GM21526 (cell line): ENCODE data around the gene HMGXB4.
A peak's percentile ranks its signal among the peaks of the same experiment; 100 is the strongest.
"Not testable (repeated sequence)": the region's sequence is repeated elsewhere in the genome, so short reads cannot be mapped to it uniquely, and the experiment has no call there.

Experiments
- ATAC-seq: cut with Tn5 transposase; IDR thresholded peaks from one replicate; pipeline ENCODE4 v1.9.1; 2021; ENCODE audit warnings: moderate library complexity; ENCODE audit not compliant: unreplicated experiment, low FRiP score

HMGXB4 gene, protein sequence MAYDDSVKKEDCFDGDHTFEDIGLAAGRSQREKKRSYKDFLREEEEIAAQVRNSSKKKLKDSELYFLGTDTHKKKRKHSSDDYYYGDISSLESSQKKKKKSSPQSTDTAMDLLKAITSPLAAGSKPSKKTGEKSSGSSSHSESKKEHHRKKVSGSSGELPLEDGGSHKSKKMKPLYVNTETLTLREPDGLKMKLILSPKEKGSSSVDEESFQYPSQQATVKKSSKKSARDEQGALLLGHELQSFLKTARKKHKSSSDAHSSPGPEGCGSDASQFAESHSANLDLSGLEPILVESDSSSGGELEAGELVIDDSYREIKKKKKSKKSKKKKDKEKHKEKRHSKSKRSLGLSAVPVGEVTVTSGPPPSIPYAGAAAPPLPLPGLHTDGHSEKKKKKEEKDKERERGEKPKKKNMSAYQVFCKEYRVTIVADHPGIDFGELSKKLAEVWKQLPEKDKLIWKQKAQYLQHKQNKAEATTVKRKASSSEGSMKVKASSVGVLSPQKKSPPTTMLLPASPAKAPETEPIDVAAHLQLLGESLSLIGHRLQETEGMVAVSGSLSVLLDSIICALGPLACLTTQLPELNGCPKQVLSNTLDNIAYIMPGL

DNA sequence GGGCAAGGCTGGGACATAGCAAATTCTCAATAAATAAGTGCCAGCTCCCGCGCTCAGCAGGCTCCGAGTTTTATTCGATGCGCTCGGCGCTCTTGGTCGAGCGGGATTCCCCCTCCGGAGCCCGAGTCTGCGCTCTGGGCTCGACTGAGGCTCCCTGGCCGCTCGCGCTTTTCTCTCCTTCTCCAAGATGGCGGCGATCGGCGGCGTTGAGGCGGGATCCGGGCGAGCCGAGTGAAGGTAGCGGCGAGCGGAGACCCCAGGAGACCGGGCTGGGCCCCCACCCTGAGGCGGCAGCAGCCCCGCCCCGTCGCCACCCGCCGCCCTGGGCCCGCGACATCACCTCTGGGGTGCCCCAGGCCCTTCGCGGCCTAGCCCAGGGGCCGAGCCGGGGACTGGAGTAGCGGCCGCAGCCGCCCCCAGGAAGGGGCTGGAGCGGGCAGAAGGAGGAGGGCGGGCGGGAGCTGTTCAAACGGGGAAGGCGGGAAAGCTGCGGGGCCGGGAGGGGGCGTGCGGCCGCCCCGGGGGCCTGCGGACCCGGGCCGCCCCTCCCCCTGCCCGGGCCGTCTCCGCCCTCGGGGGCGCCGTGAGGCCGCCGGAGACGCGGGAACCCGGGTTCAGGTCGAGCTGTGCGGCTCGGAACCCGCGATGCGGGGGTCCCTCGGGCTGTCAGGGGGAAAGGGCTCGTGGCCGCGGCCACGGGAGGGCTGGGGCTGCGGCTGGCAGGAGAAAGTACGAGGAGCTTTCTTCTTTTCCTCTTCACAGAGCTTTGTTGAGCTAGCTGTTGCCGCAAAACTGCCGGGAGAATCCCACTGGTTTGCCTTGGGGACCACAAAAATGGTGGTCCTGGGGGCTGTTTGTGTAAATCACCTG, at the start of gene HMGXB4:
HMGXB4 (plus strand) TSS at position 173 of the 870 bp plus-strand sequence. CDS start 4,898 bp downstream, outside the sequence.
- ATAC-seq, result peak; percentile 81

DNA sequence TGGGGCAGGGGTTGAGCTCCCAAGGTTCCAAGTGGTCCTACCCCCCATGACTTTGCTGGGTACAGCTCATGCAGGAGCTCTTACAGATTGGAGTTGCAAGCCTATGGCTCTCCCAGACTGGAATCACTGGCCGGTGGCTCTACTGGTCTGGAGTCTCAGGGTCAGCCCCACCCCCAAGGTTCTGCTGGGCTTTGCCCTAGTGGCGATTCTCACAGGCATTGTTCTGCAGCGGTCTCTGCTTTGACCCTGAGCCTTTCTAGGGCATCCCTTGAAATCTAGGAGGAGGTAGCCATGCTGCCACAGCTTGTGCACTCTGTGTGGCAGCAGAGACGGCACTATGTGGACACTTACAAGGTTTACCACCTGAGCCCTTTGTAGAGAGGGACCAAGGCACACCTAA, 49.3 kb upstream of the HMGXB4 start:
- ATAC-seq, result no peak

DNA sequence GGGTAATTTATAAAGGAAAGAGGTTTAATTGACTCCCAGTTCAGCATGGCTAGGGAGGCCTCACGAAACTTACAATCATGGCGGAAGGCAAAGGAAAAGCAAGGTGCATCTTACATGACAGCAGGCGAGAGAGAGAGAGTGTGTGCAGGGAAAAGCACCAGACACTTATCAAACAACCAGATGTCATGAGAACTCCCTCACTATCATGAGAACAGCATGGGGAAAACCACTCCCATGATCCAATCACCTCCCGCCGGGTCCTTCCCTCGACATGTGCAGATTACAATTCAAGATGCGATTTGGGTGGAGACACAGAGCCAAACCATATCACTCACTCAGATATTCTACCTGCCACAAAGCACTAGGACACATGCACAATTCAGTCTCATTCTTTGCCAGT, 48.1 kb upstream of the HMGXB4 start:
- ATAC-seq, result no peak

DNA sequence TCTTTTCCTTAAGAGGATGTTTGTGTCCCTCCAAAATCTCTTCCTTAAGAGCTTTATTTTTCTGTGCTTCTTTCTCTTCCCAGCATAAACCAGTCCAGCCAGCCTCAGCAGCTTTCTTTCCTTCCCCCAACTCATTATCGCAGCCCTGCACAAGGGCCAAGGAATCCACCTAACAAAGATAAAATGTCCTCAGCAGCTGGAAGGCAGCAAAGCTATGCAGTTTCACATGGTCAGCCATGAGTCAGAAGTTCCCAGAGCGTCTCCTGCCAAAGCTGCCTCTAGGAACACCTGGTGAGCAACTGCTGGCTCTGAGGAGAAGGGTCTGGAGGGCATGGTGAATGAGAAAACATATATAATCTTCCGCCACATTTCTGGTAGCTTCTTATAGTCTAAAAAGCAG, 45.3 kb upstream of the HMGXB4 start:
- ATAC-seq, result no peak

DNA sequence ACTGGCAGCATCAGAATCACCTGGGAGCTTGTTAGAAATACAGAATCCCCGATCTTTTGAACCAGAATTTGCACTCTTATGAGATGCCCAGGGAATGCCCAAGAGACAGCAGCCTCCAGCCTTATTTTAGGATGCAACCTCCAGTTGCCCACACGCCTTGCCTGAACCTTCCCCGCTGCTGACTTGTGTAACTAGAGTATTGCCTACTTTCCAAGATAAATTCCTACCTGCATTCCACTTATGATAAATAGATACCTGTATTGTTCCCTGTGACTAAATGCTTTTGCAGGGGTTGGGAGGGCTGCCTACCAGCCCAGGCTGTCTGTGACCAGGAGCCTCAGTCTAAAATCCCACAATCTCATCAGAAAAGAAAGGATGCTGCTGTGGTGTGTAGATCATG, 44.3 kb upstream of the HMGXB4 start:
- no peak for ATAC-seq

DNA sequence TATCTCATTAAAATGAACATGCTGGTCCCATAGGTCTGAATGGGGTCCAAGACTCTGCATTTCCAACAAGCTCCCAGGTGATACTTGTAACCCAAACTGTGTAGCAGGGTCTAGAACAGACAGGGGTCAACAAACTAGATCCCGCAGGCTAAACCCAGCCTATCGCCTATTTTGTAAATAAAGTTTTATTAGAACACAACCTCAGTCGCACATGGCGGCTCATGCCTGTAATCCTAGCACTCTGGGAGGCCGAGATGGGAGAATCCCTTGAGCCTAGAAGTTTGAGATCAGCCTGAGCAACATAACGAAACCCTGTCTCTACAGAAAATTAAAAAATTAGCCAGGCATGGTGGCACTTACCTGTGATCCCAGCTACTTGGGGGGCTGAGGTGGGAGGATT, 42.3 kb upstream of the HMGXB4 start:
- no peak for ATAC-seq

DNA sequence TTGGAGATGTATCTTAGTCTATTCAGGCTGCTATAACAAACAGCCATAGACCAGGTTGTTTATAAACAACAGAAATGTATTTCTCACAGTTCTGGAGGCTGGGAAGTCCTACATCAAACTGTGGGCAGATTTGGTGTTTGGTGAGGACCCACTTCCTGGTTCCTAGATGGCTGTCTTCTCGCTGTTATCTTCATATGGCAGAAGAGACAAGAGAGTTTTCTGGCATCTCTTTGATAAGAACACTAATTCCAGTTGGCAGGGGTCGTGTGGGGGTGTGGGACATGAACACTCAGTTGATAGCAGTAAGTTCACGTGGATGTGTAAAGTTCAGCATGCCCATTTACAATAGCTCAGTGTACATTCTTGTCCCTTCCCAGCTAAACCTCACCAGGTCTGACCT, 41.3 kb upstream of the HMGXB4 start:
- no peak for ATAC-seq

DNA sequence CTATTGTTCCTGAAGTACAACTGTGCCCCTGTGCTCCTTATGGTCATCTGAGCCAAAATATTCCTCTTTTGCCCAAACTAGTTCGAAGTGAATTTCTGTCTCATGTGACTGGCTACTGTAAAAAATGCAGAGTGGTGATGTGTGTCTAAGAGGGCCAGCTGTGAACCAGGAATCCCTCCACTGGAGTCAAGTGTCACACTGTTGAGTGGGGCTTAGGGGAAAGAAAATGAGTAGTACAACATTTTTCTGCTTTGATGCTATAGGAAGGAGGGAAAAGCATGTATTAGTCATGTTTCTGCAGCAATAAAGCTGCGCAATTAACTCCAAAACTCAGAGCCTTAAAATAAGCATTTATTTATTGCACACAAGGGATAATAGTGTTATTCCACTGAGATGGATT, 39.8 kb upstream of the HMGXB4 start:
- ATAC-seq, result no peak

DNA sequence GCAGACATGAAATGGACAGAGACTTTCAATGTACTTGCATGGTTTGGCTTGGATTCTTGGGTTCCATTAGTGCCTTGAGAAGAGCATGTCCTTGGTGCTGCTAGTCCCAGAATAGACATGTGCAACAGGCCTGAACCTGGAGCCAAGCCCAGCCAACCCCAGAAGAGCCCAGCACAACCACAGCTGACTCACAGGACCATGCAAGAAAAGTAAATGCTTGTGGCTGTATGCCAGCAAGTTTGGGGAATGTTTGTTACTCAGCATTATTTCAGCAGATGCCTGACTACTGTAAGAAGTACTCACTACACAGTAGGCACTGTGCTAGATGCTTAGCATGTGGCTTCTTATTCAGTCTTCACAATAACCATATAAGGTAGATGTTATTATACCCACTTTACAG, 39.2 kb upstream of the HMGXB4 start:
- ATAC-seq, result no peak

DNA sequence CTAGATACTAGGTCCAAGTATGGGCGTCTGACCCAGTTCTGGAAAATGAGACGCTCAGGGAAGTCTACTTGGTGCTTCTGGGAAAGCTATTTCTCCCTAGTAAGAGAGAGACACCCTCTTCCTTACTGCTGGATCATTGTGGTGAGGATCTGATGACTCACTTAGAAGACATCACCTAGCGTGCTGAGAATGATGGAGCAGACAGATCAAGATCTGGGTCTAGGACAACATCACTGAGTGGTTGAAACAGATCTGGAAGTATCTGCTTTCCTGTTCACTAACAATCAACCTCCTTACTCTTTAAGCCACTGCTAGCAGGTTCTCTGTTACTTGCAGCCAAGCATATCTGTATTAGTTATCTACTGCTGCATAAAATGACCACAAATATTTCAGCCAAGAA, 38.3 kb upstream of the HMGXB4 start:
- no peak for ATAC-seq

DNA sequence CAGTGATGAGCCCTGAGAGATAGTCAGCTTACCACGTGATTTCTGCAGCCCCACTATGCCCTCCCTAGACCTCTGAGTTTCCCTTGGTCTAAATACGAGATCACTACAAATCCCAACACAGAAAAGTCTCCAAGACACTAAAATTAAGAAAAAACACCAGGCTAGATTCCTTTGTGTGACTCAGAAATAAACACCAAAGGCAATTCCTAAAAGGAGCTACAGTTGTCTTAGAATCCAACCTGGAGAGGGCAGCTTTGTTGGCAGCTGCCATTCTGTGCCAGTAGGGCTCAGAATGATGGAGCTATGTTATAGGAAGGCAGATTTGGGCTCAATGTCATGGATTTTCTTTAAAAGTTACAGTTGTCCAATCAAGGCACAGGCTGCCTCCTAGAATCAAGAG, 37.1 kb upstream of the HMGXB4 start:
- no peak for ATAC-seq

DNA sequence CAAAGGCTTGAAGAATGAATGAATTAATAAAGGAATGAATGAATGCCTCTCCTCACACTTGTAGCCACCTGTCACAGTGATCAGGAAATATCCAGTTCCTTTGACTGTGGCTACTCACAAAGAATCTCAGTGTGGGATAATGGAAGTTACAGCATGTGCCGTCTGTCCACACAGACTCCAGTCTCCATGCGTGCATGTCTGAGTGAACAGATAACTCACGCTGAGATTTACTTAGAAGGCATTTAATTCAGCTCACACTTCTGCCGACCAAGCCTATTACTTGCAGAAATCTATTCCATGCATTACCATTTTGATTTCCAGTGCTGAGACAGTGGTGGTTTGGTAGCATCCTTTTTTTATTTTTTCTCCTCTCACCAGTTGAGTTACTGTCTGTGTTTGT, 32.3 kb upstream of the HMGXB4 start:
- no peak for ATAC-seq

DNA sequence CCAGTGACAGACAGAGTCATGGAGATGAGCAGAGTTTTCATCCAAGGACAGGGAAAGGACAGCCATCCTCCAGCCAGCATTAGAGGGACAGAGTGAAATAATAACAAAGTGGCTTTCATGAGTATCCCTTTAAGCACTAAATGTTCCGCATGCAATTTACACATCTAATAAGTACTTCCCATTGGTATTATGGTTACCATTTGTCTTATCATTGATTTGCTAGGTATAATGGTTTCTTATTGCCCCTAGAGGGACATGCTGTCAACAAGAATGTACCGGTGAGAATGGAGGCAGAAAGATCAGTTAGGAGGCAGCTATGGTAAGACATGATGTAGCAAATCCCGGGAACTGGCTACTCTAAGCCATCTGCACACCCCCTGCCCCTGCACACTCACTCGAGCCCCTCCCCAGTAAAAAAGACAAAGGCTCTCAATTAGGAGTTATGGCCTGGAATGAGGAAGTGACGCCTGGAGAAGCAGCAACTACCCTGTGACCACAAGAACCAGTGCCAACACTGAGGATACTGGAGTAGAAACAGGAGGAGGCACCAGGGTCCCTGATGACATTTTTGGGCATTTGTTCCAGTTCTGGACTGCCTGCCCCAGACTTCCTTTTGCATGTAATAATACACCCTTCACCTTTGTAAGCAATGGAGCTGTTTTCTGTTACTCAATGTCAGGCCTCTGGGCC, 30.2 kb upstream of the HMGXB4 start:
- no peak for ATAC-seq

DNA sequence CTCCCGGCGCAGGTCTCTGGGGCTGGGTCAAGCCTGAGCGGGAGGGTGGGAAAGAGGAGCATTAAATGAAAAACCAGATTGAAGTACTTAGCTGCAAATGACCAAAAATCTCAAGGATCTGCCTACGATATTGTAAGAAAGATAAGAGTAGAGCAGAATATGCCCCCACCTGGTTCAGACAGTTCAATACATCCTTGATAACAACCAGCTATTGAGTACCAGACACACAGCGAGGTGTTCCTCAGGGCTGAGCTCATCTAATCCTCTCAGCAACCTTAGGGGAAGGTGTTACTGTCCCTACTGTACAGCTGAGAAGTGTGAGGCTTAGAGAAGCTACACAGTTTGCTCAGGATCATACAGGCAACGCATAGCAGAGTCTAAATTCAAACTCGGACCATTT, 27.4 kb upstream of the HMGXB4 start:
- no peak for ATAC-seq

DNA sequence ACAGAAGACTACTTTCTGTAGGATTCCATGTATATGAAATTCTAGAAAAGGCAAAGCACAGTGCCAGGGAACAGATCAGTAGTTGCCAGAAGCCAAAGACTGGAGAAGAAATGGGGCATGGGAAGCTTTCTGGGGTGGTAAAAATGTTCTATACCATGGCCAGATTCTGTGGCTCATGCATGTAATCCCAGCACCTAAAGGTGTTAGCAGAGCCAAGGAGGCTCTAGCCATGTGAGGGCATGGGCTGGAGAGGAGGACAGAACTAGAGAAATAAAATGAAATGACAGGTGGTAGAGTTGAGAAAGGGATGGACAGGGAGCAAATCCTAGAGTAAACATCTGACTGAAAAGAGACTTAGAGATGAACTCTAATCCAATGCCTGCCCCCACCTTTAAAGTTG, 26.9 kb upstream of the HMGXB4 start:
- ATAC-seq, result no peak

DNA sequence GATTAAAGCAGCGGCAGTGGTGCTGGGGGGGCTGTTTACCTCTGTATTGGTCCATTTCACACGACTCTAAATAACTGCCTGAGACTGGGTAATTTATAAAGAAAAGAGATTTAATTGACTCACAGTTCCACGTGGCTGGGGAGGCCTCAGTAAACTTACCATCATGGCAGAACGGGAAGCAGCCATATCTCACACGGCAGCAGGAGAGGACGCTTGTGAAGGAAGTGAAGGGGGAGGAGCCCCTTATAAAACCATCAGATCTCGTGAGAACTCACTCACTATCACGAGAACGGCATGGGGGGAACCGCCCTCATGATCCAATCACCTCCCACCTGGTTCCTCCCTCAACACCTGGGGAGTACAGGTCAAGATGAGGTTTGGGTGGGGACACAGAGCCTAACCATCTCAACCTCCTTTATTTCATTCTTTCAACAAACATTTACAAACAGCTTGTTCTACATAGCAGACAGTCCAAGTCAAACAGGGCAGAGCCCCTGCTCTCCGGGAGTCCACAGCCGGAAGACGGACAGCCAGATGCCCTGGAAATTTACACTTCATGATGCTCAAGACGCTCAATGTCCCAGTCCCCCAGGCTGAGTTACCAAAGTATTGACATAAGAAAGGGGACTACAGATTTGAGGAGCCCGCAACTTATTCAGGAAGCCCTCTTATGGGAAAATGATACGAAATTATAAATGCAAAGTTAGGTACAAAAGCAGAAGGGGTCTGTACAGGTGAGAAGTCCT, 26.3 kb upstream of the HMGXB4 start:
- ATAC-seq, result no peak

DNA sequence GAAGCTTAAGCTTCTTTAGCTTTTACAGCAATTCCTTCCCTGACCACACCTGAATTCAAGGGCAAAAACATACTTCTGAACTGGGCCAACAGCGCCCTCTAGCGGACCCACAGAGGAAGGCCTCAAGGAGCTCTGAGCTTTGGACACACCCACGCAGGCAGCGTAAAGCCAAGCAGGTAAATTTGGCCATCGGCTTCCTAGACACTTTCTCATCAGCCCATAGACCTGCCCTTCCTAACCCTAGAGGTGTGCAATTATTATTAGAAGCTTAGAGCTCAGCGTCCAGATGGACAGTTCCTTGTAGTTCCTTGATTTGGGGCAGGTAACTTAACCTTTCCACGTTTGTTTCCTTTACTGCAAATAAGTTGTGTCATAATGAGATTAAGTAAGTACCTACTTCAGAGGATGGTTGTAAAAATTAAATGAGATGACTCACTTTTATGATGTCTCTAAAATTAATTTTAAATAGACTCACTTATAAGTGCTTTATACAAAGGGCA, 25.7 kb upstream of the HMGXB4 start:
- ATAC-seq, result no peak

DNA sequence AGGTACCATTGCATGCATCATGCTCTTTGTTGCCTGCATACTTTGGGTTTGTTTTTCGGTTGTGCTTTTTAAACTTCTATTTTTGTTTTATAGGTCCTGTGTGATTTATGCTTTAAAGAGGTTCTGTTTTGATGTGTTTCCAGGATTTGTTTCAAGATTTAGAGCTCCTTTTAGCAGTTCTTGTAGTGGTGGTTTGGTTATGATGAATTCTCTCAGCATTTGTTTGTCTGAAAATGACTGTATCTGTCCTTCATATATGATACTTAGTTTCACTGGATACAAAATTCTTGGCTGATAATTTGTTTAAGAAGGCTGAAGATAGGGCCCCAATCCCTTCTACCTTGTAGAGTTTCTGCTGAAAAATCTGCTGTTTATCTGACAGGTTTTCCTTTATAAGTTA, 18.5 kb upstream of the HMGXB4 start:
- not testable (repeated sequence) for ATAC-seq

DNA sequence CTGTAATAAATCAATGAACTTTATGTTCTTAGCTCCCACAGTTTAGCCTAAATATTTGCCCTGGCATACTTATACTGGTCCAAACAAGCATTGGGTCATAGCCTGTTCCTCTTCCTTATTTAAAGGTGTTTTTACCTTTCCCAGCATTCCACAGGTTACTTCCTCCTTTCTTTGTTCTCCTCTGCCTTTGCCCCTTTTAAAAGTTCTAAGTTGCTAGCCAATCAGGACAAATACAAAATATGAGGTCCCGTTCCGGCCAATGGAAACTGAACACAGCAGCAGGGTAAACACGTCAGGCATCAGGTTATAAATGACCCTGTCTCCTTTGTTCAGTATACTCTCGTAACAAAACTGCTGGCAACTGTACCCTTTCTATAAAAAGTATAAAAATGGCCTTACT, 12.8 kb upstream of the HMGXB4 start:
- ATAC-seq, result not testable (repeated sequence)

DNA sequence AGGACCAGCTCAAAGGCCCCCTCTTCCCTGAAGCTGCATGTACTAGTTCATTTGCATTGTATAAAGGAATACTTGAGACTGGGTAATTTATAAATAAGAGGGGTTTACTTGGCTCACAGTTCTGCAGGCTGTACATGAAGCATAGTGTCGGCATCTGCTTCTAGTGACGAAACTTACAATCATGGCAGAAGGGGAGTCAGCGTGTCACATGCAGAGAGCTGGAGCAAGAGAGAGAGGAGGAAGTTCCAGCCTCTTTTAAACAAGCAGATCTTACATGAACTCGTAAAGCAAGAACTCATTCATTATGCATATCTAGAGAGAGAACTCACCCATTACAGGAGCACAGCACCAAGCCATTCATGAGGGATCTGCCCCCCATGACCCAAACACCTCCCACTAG, 7.1 kb upstream of the HMGXB4 start:
- no peak for ATAC-seq
